Osteoblast (primary cell): ENCODE measurements around the gene RALB. TPM values are rescaled to one million over a fixed set of nuclear protein-coding genes. Genes with fewer than 3 reads are reported as not detected.
"Not testable (repeated sequence)": the region's sequence is repeated elsewhere in the genome, so short reads cannot be mapped to it uniquely, and the experiment has no call there.

Experiments
- DNase-seq: peaks from one replicate; pipeline ENCODE4 v3.0.0; 2011; ENCODE audit warnings: low spot score, mixed read lengths; ENCODE audit not compliant: insufficient read length; ENCODE audit errors: missing footprints
- H2AFZ ChIP-seq: 2 replicates; pipeline ENCODE4 v1.6.0; 2011; ENCODE audit warnings: mild to moderate bottlenecking, low read length
- H3K27ac ChIP-seq: 2 replicates; pipeline ENCODE4 v1.5.1; 2011; ENCODE audit warnings: mild to moderate bottlenecking, low read depth, low read length, moderate library complexity
- H3K27me3 ChIP-seq: 2 replicates; pipeline ENCODE4 v1.6.0; 2012; ENCODE audit warnings: mild to moderate bottlenecking, control low read depth, inconsistent platforms, low read length, moderate library complexity; ENCODE audit not compliant: insufficient read depth
- H3K36me3 ChIP-seq: 2 replicates; pipeline ENCODE4 v1.5.1; 2011; ENCODE audit warnings: mild to moderate bottlenecking, low read length, control low read depth, moderate library complexity; ENCODE audit not compliant: insufficient read depth
- H3K4me1 ChIP-seq: 2 replicates; pipeline ENCODE4 v1.5.1; 2011; ENCODE audit warnings: mild to moderate bottlenecking, low read length, control low read depth, moderate library complexity; ENCODE audit not compliant: insufficient read depth
- H3K4me2 ChIP-seq: 2 replicates; pipeline ENCODE4 v1.6.0; 2011; ENCODE audit warnings: mild to moderate bottlenecking, low read length; ENCODE audit not compliant: insufficient read depth
- H3K4me3 ChIP-seq: fragments of 200-600 bp; sonication (generic); 3 replicates; pipeline ENCODE4 v1.5.1; 2012; ENCODE audit warnings: mild to moderate bottlenecking, low read length, inconsistent platforms; ENCODE audit not compliant: insufficient read depth
- H3K79me2 ChIP-seq: 2 replicates; pipeline ENCODE4 v1.6.0; 2012; ENCODE audit warnings: mild to moderate bottlenecking, low read length, control low read depth, inconsistent platforms; ENCODE audit not compliant: insufficient read depth
- H3K9me3 ChIP-seq: 2 replicates; pipeline ENCODE4 v1.5.1; 2011; ENCODE audit warnings: low read depth, low read length, control low read depth
- H4K20me1 ChIP-seq: 2 replicates; pipeline ENCODE4 v1.6.0; 2012; ENCODE audit warnings: mild to moderate bottlenecking, low read length, control low read depth; ENCODE audit not compliant: insufficient read depth
- CTCF ChIP-seq: IDR thresholded peaks from 2 replicates; pipeline ENCODE4 v1.5.1; 2011; ENCODE audit warnings: mild to moderate bottlenecking, low read depth, low read length, moderate library complexity; ENCODE audit errors: extremely low read depth
- total RNA-seq: library from RNA; depleted of rRNA; stranded (reverse); fragments of >200 nt; gene quantifications from 2 replicates; pipeline ENCODE4 v1.2.3, GENCODE V29; 2012

RALB gene
- total RNA-seq, 1 donor, result 48.5 TPM

- Histone ChIP-seq H3K9me3 (no peaks in the 10 kb centered on the region), H4K20me1 (no peaks in the 10 kb centered on the region)
- DNase-seq, result peak; percentile 41
These were observed 67.7 kb downstream of the RALB start for GRCh38 chr2:120320318-120320851.

DNA sequence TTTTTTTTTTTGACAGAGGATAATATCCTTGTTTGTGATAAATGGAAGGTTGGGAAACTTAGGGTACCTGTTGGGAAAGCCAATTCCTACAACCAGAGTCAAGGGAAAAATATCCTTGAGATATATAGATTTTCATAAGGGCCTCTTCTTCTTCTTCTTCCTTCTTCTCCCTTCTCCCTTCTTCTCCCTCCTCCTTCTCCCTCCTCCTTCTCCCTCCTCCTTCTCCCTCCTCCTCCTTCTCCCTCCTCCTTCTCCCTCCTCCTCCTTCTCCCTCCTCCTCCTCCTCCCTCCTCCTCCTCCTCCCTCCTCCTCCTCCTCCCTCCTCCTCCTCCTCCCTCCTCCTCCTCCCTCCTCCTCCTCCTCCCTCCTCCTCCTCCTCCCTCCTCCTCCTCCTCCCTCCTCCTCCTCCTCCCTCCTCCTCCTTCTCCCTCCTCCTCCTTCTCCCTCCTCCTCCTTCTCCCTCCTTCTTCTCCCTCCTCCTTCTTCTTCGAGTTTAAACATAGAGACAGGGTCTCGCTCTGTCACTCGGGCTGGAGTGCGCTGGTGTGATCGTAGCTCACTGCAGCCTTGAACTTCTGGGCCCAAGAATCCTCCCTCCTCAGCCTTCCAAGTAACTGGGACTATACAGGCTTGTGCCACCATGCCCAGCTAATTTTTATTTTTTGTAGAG lies 68.4 kb downstream of the RALB start:
- not testable (repeated sequence) for H3K79me2 ChIP-seq, H3K4me2 ChIP-seq, H3K27me3 ChIP-seq, H3K9me3 ChIP-seq, DNase-seq, H2AFZ ChIP-seq, H3K27ac ChIP-seq, H3K36me3 ChIP-seq, H4K20me1 ChIP-seq, H3K4me3 ChIP-seq, H3K4me1 ChIP-seq

More at GRCh38 chr2:120320318-120320851, 67.7 kb downstream of the RALB start:
- H3K4me2 ChIP-seq, result no peak overlapping the region
- H3K27ac ChIP-seq, result no peak overlapping the region
- no peak overlapping the region for H2AFZ ChIP-seq
- H3K79me2 ChIP-seq, result no peaks in the 10 kb centered on the region
- TF ChIP-seq CTCF, result no peak
- H3K27me3 ChIP-seq, result peaks cover 4% of the 10 kb centered on the region
- no peaks in the 10 kb centered on the region for H3K36me3 ChIP-seq
- no peak overlapping the region for H3K4me3 ChIP-seq
- H3K4me1 ChIP-seq, result peaks cover 9% of the 10 kb centered on the region

- peak; percentile 83 for DNase-seq
- no peak overlapping the region for H3K4me3 ChIP-seq
- no peak overlapping the region for H3K4me2 ChIP-seq
- no peak overlapping the region for H2AFZ ChIP-seq
- no peak for TF ChIP-seq CTCF
- H3K27ac ChIP-seq, result no peak overlapping the region
- no peaks in the 10 kb centered on the region for H3K36me3 ChIP-seq
- no peaks in the 10 kb centered on the region for H4K20me1 ChIP-seq
- H3K9me3 ChIP-seq, result no peaks in the 10 kb centered on the region
- H3K79me2 ChIP-seq, result no peaks in the 10 kb centered on the region
- peaks cover 9% of the 10 kb centered on the region for H3K4me1 ChIP-seq
- peaks cover 7% of the 10 kb centered on the region for H3K27me3 ChIP-seq
These were observed 69.2 kb downstream of the RALB start for GRCh38 chr2:120321721-120322284.

GRCh38 chr2:120322329-120322728 lies 69.7 kb downstream of the RALB start:
- peaks cover 9% of the 10 kb centered on the region for H3K4me1 ChIP-seq
- H3K36me3 ChIP-seq, result no peaks in the 10 kb centered on the region
- H3K79me2 ChIP-seq, result no peaks in the 10 kb centered on the region
- H3K27ac ChIP-seq, result no peak overlapping the region
- no peaks in the 10 kb centered on the region for H4K20me1 ChIP-seq
- no peak for TF ChIP-seq CTCF
- no peak overlapping the region for H3K4me2 ChIP-seq
- no peaks in the 10 kb centered on the region for H3K9me3 ChIP-seq
- H2AFZ ChIP-seq, result no peak overlapping the region
- H3K27me3 ChIP-seq, result peaks cover 7% of the 10 kb centered on the region
- no peak overlapping the region for H3K4me3 ChIP-seq
- peak; percentile 62 for DNase-seq
